Astrocyte of the cerebellum (primary cell): ENCODE data around the gene NSMF.

ENCODE experiments used
- DNase-seq: peaks from one replicate; pipeline ENCODE4 v3.0.0-alpha.2; 2011; ENCODE audit warnings: low read depth
- H3K4me3 ChIP-seq: 2 replicates; pipeline ENCODE4 v1.5.1; 2011; ENCODE audit warnings: mild to moderate bottlenecking, low read depth, low read length, moderate library complexity
- in situ Hi-C: cut with HindIII; loops from 2 replicates; pipeline ENCODE4 v1.10.0; 2017; ENCODE audit warnings: low sequenced_read_pairs
- TF ChIP-seq, protein P1 (sequence below): IDR thresholded peaks from 2 replicates; pipeline ENCODE4 v1.5.1; 2012; ENCODE audit warnings: low read length, low read depth, moderate library complexity, mild to moderate bottlenecking; ENCODE audit errors: missing control alignments

The NSMF gene

DNA sequence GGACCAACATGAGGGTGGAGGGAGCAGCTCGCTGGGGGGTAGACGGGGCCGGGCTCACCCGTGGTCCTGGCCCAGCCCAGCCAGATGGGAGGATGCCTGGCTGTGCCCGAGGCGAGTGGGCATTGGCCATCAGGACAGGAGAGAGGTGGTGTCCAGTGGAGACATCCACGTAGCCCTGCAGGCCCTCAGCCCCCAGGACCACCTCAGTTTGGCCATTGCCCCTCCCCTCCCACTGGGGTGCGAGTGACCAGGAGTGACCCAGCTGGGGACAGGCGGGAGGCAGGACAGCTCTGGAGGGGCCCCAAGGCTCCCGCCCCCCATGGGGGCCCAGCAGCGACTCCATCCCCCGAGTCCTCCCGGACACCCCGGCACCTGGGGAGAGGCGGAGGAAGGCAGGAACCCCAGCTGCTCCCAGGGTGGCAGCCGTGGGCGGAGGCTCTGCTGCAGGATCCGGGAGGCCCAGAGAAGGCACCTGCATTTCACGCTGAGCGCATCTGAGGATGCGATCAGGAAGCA, 27.7 kb downstream of the NSMF start:
- in situ Hi-C loops = no loop called here
- no peak for DNase-seq
- no peak overlapping the region for H3K4me3 ChIP-seq
- TF ChIP-seq, protein P1, sequence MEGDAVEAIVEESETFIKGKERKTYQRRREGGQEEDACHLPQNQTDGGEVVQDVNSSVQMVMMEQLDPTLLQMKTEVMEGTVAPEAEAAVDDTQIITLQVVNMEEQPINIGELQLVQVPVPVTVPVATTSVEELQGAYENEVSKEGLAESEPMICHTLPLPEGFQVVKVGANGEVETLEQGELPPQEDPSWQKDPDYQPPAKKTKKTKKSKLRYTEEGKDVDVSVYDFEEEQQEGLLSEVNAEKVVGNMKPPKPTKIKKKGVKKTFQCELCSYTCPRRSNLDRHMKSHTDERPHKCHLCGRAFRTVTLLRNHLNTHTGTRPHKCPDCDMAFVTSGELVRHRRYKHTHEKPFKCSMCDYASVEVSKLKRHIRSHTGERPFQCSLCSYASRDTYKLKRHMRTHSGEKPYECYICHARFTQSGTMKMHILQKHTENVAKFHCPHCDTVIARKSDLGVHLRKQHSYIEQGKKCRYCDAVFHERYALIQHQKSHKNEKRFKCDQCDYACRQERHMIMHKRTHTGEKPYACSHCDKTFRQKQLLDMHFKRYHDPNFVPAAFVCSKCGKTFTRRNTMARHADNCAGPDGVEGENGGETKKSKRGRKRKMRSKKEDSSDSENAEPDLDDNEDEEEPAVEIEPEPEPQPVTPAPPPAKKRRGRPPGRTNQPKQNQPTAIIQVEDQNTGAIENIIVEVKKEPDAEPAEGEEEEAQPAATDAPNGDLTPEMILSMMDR = no peak

GRCh38 chr9:137430723-137431415, 28.3 kb downstream of the NSMF start:
- in situ Hi-C loops = no loop called here
- DNase-seq = no peak
- TF ChIP-seq, protein P1 = no peak
- H3K4me3 ChIP-seq = no peak overlapping the region

GRCh38 chr9:137429974-137430722, 29.0 kb downstream of the NSMF start:
- DNase-seq = no peak
- in situ Hi-C loops = no loop called here
- no peak overlapping the region for H3K4me3 ChIP-seq
- TF ChIP-seq, protein P1 = no peak

GRCh38 chr9:137429546-137429890, 29.6 kb downstream of the NSMF start:
- no peak overlapping the region for H3K4me3 ChIP-seq
- TF ChIP-seq, protein P1 = no peak
- in situ Hi-C loops = no loop called here
- no peak for DNase-seq

DNA sequence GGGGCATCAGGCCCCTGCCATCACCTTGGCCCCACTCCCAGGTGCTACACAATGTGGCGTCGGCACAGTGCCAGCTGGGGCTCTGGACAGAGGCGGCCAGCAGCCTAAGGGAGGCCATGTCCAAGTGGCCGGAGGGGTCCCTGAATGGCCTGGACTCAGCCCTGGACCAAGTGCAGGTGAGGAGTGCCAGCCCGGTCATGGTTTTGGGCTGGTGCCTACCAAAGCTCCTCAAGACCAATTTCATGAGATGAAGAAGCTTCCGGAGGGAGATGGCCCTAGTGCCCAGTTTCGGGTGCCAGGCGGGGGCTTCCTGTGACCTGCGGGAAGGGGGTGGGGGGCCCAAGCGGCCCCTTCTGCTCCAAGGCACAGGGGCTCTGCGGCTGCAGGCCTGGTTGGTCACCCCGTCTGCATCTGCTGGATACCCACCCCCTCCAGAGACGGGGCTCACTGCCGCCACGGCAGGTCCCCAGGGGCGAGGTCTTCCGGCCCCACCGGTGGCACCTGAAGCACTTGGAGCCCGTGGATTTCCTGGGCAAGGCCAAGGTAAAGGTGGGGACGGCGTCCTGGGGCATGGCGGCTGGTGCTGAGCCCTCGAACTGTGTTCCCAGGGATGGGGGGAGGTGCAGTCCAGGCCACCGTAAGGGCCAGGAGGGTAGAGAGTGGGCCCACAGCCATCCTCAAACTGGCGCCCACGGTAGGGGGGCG, 30.1 kb downstream of the NSMF start:
- H3K4me3 ChIP-seq = no peak overlapping the region
- TF ChIP-seq, protein P1 = no peak
- DNase-seq = no peak
- in situ Hi-C loops = no loop called here

DNA sequence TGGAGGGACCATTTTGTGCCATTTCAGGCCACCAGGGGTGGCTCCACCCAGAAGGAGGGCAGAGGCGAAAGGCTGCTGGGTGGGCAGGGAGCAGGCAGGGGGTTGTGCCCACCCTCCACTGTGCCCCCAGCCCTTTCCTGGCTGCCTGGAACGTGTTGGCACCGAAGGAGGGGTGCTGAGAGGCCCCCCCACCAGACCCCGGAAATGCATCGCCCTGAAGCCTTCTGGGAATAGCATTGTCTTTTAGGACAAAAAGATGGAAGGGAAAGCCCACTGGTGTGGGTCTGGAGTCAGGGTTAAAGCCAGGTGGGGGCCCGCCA, 30.9 kb downstream of the NSMF start:
- TF ChIP-seq, protein P1 = no peak
- in situ Hi-C loops = no loop called here
- H3K4me3 ChIP-seq = no peak overlapping the region
- no peak for DNase-seq
